Measurements from ENCODE around the gene NTM.
"Not testable (repeated sequence)": the region's sequence is repeated elsewhere in the genome, so short reads cannot be mapped to it uniquely, and the experiment has no call there.

The NTM gene

DNA sequence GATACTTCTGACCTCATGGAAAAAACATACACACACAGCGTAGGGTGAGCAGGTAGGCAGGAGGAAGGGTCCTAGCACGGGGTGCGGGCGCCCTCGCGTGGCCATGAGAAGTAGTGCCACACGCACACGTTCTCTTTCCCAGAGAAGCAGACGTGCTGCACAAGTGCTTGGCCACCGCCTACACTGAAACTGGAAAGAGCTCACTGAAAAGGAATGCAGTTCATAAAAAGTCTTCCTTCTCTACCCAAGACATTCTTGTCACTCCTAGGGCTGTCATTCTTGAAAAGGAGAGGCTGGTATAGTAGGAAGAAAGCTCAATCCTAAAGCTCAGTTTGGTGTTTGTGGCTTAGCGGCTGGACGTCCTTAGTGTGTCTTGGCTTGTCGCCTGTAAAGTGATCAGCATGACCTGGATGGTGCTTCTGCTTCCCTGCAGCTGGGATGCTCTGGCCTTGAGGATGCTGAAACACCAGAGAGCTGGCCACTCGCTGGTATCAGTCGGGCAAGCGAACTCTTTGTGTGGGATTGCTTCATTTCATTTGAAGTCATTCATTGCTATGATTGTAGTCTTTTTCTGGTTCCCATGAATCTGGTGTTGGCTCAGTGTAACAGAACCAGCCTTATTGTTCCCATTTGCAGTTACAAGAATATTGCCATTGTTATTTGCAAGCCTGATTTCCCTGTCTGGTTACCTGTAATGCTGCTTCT lies 303.8 kb downstream of the NTM start:
- peak; percentile 59 for DNase-seq

DNA sequence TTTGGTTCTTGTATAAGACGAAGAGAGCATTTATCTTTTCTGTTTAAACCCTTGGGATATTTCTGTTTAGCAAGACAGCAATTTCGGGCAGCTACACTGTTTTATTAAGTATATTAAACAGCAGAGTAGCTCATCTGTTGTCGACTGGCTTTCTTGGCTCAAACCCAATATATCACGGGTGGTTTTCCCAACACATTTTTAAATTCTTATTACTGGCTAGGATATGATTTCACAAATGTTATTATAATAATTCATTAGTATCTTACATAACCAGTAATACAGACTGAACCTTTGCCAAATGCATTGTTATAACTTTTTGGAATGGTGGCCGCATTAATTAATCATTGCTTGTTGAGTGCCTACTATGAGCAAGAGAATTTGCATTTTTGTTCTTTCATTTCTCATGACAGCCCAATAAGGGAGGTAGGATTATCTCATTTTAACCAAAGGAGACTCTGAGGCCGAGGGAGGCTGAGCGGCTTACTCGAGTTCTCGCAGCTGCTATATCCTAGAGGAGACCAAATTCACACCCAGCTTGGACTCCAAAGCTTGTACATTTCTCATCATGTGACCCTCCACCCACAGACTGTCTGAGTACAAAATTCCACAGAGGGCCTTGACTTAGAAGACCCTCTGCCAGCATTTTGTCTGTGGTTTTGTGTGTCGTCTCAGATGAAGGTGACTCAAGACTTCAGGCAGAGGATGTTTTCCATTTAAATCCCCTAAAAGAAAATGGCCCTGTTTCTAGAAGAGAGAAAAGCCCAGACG lies 304.9 kb downstream of the NTM start:
- DNase-seq: no peak

DNA sequence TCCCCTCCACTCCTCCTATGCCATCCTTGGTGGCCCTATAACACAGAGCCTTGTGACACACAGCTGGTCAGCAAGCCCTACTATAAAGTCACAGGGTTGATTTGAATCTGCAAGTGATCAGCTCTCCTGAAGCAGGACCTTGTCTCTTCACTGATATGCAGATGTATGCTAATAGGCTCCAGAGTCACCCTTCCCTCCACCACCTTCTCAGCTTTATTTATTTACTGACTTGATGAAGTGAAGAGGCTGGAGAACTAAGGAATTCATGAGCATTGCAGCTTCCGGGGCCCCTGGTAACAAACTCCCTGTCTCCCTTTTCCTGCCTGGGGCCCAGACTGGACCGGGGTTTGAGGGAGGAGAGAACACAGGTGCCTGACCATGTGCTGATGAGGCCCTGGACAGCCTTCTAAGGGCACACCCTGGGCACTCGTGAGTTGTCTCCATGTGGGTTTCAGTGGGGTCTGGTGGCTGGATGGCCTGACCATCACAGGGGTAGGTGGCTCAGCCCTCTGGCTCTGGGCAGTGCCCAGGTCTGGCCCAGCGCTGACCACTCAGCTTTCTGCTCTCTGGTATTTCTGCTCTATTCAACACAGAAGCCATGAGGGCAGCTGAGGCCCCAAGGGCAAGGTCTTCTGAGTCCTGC lies 307.5 kb downstream of the NTM start:
- no peak for DNase-seq

DNA sequence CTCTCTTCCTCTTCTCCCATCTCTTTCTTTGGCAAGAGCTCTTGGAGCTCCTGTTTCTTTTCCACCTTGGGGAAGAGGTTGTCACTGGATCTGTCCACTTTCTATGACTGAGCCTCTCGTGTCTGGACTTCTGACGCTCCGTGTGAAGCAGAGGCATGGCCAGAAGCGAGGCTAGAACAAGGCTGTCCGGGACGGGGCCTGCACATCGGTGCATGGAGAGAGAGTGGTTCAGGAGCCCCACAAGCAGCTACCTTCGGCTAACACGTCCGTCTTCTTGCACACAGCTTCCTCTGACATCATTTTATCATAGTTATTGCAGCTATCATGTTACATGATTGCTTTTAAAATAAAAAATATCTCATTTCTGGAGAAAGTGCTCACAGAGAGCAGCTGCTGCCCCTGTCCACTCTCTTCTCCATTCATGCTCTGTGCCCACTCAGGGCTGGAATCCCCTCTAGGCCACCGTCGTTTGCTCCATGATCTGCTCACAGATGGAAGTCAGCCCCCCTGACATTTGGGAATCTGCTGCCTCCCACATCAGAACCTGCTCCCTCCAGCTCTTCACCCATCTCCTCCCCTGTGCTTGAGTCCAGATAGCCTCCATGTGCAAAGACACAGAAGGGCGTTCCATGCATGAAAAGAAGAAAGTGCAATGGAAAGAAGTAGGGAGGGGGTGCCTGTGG lies 308.4 kb downstream of the NTM start:
- DNase-seq: no peak

- not testable (repeated sequence) for DNase-seq
Observed at GRCh38 chr11:131680448-131680847, 310.0 kb downstream of the NTM start.

- no peak for DNase-seq
Observed at GRCh38 chr11:131681920-131682319, 311.5 kb downstream of the NTM start.

GRCh38 chr11:131682373-131683015 lies 312.1 kb downstream of the NTM start:
- no peak for DNase-seq

GRCh38 chr11:131683131-131683530 lies 312.7 kb downstream of the NTM start:
- DNase-seq: no peak

- no peak for DNase-seq
Observed at GRCh38 chr11:131683666-131684065, 313.3 kb downstream of the NTM start.

DNA sequence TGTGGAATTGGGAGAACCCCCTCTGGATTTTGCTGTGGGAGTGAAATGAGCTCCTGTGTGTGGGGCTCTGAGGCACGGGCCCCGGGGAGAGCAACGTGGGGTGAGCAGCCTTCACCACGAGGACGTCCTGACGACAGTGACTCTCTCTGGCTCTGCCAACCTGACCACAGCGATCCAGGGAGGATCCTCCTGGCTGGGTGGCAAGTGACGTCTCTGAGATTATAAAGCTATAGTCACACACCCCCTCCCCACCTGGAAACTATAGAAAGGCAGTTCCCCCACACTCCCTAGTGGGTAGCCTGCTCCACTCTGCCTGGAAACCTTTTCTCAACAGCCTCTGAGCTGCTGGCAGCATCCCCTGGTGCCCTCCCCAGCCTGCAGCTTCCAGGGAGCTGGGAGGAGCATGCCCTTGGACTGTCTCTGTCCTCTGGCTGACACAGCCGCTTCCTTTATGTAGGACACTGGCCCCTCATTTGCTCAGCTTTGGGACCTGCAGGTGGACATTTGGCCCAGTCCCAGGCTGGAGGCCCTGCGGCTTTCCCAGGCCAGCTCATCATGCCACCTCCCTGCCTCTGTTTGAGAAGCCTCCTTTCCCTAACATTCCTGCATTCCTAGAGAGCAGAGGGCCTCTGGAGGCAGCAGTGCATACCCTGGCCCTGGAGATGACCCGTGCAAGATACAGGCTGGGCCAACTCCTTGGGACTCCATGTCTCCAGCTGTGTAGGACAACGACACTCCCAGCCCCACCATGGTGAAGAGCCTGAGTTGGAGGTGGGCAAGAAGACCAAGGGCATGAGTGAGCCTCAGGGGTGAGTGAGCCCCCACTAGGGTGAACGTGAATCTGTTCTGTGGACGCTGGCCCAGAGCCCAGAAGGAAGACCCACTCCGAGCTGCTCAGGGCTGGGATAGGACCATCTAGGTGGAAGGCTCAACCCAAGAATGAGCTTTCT lies 314.0 kb downstream of the NTM start:
- no peak for DNase-seq

DNA sequence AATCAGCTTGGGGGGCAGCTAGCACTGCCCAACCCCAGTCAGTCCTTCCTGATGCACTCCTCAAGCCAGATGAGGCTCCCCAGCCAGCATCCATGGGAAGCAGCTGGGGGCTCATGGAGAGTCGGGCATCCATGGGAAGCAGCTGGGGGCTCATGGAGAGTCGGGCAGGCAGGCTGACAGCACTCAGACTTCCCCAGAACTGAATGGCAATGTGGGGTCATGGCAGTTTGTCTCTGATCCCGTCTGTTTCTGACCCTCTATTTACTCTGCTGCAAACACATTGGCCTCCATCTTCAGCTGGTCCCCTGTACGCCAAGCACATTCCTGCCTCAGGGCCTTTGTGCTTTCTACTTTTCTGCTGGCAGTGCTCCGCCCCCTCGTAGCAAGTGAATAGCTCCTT lies 314.8 kb downstream of the NTM start:
- no peak for DNase-seq

DNA sequence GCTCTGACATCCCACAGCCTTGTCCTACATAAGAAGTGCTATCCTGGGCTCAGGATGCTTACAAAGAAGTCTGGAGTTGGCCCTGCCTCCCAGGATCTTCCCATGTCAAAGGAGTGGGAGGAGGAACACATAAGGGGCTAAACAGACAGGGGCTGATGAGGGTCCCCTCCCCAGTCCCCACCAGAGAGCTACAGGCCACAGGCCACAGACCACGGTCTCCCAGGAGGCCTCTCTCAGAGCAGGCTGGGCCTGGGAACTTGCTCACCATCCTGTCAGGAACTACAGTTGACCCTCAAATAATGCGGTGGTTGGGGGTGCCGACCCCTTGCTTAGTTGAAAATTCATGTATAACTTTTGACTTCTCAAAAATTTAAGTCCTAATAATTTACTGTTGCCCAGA lies 315.5 kb downstream of the NTM start:
- DNase-seq: no peak

DNA sequence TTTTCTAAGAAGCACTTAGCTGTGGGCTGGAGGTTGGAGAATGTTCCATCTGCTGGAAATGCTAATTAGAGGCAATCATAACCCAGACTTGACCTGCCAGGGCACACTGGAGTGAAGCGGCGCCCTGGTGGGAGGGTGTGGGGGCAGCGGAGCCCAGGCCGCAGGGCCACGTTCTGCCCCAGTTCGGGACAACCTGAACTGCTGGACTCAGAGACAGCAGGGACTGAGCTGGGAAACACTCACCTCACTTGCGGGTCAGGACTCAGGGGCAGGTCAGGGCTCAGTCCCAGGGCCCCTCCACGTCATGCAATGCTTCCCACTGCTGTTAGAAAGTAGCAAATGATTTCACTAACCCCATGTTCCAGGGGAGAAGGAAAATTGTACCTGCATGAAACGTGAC lies 316.4 kb downstream of the NTM start:
- DNase-seq: no peak

DNA sequence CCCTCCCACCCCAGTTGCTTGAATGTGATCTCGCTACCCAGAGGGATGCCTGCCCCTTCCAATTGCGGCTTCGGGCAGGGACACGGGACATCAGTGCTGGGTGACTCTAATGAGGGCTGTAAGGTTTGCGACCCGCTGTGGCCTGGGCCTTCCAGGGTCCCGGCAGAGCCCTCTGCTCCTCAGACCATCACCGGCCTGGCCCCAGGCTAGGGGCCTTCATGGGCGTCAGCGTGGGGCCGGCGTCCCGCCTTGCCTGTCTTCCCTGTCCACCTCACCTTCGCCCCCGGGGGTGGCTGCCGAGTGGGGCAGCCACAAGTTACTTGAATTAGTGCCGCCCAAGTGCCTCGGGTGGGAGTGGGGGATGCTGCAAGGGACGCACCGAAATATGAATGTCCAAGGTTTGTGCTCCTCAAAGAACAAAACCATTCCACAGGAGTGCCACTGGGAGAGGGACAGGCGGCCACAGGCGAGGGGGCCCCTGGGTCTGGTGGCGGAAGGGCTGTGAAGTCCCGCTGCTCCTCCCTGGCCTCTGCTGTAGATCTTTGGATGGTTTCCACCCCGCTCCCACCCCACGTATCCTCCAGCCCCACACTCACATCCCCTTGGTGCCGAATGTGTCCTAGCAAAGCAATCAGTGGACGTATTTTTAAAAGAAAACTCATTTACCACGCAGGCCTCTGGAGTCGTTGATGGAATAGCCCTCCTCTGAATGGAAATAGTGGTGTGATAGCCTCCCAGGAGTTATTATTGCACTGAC lies 317.1 kb downstream of the NTM start:
- DNase-seq: no peak

DNA sequence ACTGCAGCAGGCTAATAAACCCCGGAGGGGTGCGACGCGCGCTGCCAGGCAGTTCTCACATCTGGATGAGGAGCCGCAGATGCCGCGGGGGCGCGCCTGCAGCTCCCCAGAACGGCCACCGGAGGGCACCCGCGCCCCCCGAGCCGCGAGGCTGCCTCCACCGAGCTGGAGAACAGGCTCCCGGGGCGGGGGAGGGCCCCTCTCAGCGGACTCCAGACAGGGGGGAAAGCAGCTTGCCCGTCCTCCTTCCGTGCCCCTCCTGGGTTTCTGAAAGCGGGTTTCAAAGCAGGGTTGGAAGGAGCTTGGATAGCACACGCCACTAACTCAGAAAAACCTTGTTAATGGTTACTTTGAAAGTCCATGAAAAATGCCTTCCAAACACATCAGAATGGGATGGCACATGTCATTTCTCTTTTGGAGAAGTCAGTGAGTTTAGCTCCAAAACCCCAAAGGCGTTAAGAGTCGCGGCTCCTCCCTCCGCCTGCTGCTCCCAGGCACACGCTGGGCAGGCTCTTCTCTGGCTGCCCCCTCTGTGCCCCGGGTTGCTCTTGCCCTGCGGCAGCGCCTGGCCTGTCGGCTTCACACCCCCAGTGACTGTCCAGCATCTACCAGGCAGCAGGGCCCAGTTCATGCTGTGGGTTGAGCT lies 317.8 kb downstream of the NTM start:
- DNase-seq: peak; percentile 25

- DNase-seq: no peak
Observed at GRCh38 chr11:131689049-131689925, 318.9 kb downstream of the NTM start.

- DNase-seq: no peak
Observed at GRCh38 chr11:131690362-131690761, 319.9 kb downstream of the NTM start.

GRCh38 chr11:131690776-131691175 lies 320.4 kb downstream of the NTM start:
- no peak for DNase-seq

Data from stimulated activated CD4-positive, alpha-beta T cell treated with anti-CD3 and anti-CD28 coated beads, Interleukin-1b, Interleukin-23, amount 100 ng/mL, for 48 hours (primary cell).